Measurements from ENCODE around the gene PCDHGA2.
"Not testable (repeated sequence)": the region's sequence is repeated elsewhere in the genome, so short reads cannot be mapped to it uniquely, and the experiment has no call there.

PCDHGA2 gene

GRCh38 chr5:141383345-141383744 is 44.8 kb downstream of the PCDHGA2 start:
- DNase-seq: no peak

GRCh38 chr5:141384471-141385267 is 46.1 kb downstream of the PCDHGA2 start:
- no peak for DNase-seq

GRCh38 chr5:141387557-141388311 is 49.2 kb downstream of the PCDHGA2 start, which contains the start of gene PCDHGB4:
Gene PCDHGB4 (plus strand): TSS chr5:141387698. CDS start chr5:141387885, 187 bp downstream.
- DNase-seq: not testable (repeated sequence)

GRCh38 chr5:141388661-141389060 is 50.1 kb downstream of the PCDHGA2 start:
- no peak for DNase-seq

GRCh38 chr5:141389153-141390042 is 50.8 kb downstream of the PCDHGA2 start:
- no peak for DNase-seq

GRCh38 chr5:141392429-141393198 is 54.1 kb downstream of the PCDHGA2 start, which contains the start of gene PCDHGA8:
Gene PCDHGA8 (plus strand): TSS chr5:141392633. CDS start chr5:141392814, 181 bp downstream.
- no peak for DNase-seq
